SK-N-SH treated with all-trans-retinoic acid at 6 μM for 48 hours (cell line): ENCODE data around the gene GSS.

Experiments
- ISL1 ChIP-seq: fragments of 250-450 bp; sonication (Bioruptor Pico); IDR thresholded peaks from 2 replicates; pipeline ENCODE4 v2.1.2; 2022; ENCODE audit warnings: mild to moderate bottlenecking, moderate library complexity
- TF ChIP-seq, protein P1 (sequence below): fragments of 250-450 bp; sonication (Bioruptor Pico); IDR thresholded peaks from 2 replicates; pipeline ENCODE4 v1.8.0; 2021; ENCODE audit warnings: low read depth, mild to moderate bottlenecking, moderate library complexity, borderline replicate concordance

DNA sequence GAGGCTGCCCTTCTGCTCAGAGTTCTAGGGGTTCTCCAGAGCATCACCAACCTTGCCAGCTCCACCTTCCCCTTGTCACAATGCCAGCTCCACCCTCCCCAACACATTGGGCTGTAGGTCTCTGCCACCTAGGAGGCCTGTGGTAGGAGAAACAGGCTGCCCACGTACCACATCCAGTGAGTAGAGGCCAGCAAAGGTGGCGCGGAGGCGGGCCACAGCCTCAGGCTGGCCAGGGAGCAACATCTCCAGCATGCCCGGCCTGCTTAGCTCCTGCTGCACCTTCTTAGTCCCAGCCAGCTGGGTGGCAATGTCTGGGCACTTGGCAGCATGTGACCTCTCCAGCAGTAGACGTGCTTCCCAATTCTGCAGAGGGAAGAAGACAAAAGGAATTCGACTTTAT, 23.8 kb downstream of the GSS start:
- TF ChIP-seq ISL1 (CRISPR knock-in tag): no peak
- TF ChIP-seq, protein P1, sequence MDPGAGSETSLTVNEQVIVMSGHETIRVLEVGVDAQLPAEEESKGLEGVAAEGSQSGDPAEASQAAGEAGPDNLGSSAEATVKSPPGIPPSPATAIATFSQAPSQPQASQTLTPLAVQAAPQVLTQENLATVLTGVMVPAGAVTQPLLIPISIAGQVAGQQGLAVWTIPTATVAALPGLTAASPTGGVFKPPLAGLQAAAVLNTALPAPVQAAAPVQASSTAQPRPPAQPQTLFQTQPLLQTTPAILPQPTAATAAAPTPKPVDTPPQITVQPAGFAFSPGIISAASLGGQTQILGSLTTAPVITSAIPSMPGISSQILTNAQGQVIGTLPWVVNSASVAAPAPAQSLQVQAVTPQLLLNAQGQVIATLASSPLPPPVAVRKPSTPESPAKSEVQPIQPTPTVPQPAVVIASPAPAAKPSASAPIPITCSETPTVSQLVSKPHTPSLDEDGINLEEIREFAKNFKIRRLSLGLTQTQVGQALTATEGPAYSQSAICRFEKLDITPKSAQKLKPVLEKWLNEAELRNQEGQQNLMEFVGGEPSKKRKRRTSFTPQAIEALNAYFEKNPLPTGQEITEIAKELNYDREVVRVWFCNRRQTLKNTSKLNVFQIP (CRISPR knock-in tag): no peak
